Measurements from ENCODE around the gene MAPK1IP1L. TPM values are rescaled to one million over a fixed set of nuclear protein-coding genes. Genes with fewer than 3 reads are reported as not detected.

Gene MAPK1IP1L
- total and polyA plus RNA-seq, 2 of the 13 experiments (the other 11 are each of a cell fraction or from before 2014, with no cell fraction given): 27.8 to 68.4 TPM

DNA sequence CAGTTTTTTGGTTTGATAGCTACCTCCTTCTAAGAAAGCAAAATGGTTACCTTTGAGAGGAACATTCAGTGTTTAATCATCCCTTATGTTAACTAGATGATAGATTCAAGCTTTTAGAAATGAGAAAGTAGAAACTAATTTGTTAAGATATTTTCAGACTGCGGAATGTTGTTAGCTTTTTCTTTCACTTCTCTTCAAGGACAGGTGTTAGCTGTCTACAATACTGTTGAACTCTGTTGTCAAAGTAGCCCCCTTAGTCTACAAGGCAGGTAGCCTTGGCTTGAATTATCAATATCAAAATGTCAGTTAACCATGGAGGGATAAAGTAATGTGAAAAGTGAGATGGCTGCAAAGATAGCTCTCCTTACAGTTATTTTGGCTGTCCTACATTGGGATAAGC is 14.8 kb downstream of the MAPK1IP1L start (continued):
- TF ChIP-seq BCL6 (CRISPR knock-in tag; IDR thresholded peaks at IDR 0.05) (no peak), ZNF562 (CRISPR knock-in tag; IDR thresholded peaks at IDR 0.05; ENCODE audit: borderline replicate concordance) (no peak), ZNF143 (CRISPR knock-in tag; IDR thresholded peaks at IDR 0.05) (no peak), ZBTB7B (CRISPR knock-in tag; IDR thresholded peaks at IDR 0.05) (no peak), KLF6 (CRISPR knock-in tag; IDR thresholded peaks at IDR 0.05) (no peak), ZNF720 (CRISPR knock-in tag; IDR thresholded peaks at IDR 0.05) (no peak)
- TF ChIP-seq, protein P1, sequence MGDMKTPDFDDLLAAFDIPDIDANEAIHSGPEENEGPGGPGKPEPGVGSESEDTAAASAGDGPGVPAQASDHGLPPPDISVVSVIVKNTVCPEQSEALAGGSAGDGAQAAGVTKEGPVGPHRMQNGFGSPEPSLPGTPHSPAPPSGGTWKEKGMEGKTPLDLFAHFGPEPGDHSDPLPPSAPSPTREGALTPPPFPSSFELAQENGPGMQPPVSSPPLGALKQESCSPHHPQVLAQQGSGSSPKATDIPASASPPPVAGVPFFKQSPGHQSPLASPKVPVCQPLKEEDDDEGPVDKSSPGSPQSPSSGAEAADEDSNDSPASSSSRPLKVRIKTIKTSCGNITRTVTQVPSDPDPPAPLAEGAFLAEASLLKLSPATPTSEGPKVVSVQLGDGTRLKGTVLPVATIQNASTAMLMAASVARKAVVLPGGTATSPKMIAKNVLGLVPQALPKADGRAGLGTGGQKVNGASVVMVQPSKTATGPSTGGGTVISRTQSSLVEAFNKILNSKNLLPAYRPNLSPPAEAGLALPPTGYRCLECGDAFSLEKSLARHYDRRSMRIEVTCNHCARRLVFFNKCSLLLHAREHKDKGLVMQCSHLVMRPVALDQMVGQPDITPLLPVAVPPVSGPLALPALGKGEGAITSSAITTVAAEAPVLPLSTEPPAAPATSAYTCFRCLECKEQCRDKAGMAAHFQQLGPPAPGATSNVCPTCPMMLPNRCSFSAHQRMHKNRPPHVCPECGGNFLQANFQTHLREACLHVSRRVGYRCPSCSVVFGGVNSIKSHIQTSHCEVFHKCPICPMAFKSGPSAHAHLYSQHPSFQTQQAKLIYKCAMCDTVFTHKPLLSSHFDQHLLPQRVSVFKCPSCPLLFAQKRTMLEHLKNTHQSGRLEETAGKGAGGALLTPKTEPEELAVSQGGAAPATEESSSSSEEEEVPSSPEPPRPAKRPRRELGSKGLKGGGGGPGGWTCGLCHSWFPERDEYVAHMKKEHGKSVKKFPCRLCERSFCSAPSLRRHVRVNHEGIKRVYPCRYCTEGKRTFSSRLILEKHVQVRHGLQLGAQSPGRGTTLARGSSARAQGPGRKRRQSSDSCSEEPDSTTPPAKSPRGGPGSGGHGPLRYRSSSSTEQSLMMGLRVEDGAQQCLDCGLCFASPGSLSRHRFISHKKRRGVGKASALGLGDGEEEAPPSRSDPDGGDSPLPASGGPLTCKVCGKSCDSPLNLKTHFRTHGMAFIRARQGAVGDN (CRISPR knock-in tag; IDR thresholded peaks at IDR 0.05): no peak

DNA sequence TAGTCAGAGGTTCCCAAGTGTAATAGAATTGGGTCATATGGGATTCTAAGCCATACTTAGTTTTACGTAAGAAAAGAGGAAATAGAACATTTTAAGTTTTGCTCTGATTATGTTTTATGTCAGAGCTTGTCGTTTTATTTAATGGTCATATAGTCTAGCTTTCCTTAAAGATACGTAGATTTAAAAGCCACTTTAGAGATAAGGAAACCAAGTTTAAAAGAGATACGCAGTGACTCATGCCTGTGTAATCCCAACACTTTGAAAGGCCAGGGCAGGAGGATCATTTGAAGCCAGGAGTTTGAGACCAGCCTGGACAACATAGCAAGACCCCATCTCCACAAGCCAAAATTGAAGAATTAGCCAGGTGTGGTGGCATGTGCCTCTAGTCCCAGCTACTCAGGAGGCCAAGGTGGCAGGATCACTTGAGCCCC is 19.5 kb downstream of the MAPK1IP1L start:
- 93% methylated on average over 4 of the region's 4 CpGs for WGBS (ENCODE audit: low lambda C conversion rate)
- Histone ChIP-seq H3K36me3 (replicated peaks in 1 of 2; ENCODE audit: control insufficient read depth in 1 of 2, insufficient read depth in 2 of 2, low read length in 2 of 2) (no peaks in the 10 kb centered on the region), H3K9me3 (ENCODE audit: low read length) (no peaks in the 10 kb centered on the region), H4K20me1 (ENCODE audit: insufficient read depth, low read length) (no peaks in the 10 kb centered on the region), H3K27ac (ENCODE audit: extremely low read length, insufficient read depth, low read length) (no peak overlapping the region), H3K4me2 (ENCODE audit: low read depth, low read length) (no peak overlapping the region), H2AFZ (ENCODE audit: low read length) (no peak overlapping the region), H3K4me3 (replicated peaks in 1 of 3; ENCODE audit: insufficient read depth in 1 of 3, low read depth in 2 of 3, low read length in 3 of 3) (no peak overlapping the region), H3K4me1 (ENCODE audit: insufficient read depth, low read length) (peaks cover 13% of the 10 kb centered on the region), H3K79me2 (ENCODE audit: insufficient read depth, low read length) (no peaks in the 10 kb centered on the region), H3K9ac (ENCODE audit: insufficient read depth, low read depth, low read length) (no peak overlapping the region), H3K27me3 (ENCODE audit: control insufficient read depth in 1 of 2, insufficient read depth in 2 of 2, low read length in 2 of 2) (no peaks in the 10 kb centered on the region)
- intact Hi-C loops (cut with micrococcal nuclease; ENCODE audit: unreplicated experiment) (no loop called here), in situ Hi-C loops (cut with HindIII; ENCODE audit: extremely low pct_ligation_motif_present, low pct_unique_long_range_greater_than_20kb) (no loop called here)
- ATAC-seq: no peak
- no peak for FAIRE-seq
- ChIA-PET CTCF (ENCODE audit: low intra/inter-chr PET ratio, low total read pairs) (no interaction called here), POLR2A (interaction anchor here (0.9 to 1.5 kb wide), 2 partner anchors 18 to 32 kb away, joined by 3 to 4 read pairs; no protein-coding TSS in a partner anchor)
- TF ChIP-seq HOXA3 (CRISPR knock-in tag; IDR thresholded peaks at IDR 0.05): no peak
- TF ChIP-seq ZNF121 (CRISPR knock-in tag; IDR thresholded peaks at IDR 0.05): peak; percentile 96
- TF ChIP-seq TBL1XR1 (IDR thresholded peaks at IDR 0.05; ENCODE audit: borderline replicate concordance, low read length, partially characterized antibody): no peak
- TF ChIP-seq ZNF724P (CRISPR knock-in tag; IDR thresholded peaks at IDR 0.05; ENCODE audit: borderline replicate concordance): no peak
- no TSS peak for BruUV-seq (replicated peaks)
- no peak for DNase-seq (ENCODE audit: low spot score)

Data from HepG2 (cell line).